Ureter (tissue), 1 donor: ENCODE data around the gene ST6GALNAC5. TPM values are rescaled to one million over a fixed set of nuclear protein-coding genes. Genes with fewer than 3 reads are reported as not detected.
"Not testable (repeated sequence)": the region's sequence is repeated elsewhere in the genome, so short reads cannot be mapped to it uniquely, and the experiment has no call there.

ENCODE experiments used
- DNase-seq: peaks from one replicate; pipeline ENCODE4 v3.0.0-alpha.2; 2020; ENCODE audit warnings: low spot score
- total RNA-seq: library from RNA; stranded (reverse); gene quantifications from one replicate; pipeline ENCODE4 v1.2.4, GENCODE V29; 2023
- donor health status: DM: yes; HTN: yes; CAD: no.

ST6GALNAC5 gene
- total RNA-seq, 1 donor from 2014 or later: 1.1 TPM

- no peak for DNase-seq
Observed at GRCh38 chr1:76866566-76866965, 714 bp upstream of the ST6GALNAC5 start.

GRCh38 chr1:76868154-76868882 is 1.0 kb downstream of the ST6GALNAC5 start:
- DNase-seq: no peak

- DNase-seq: no peak
Observed at GRCh38 chr1:76868916-76869315, 1.6 kb downstream of the ST6GALNAC5 start.

GRCh38 chr1:76870037-76870436 is 2.8 kb downstream of the ST6GALNAC5 start:
- no peak for DNase-seq

- DNase-seq: no peak
Observed at GRCh38 chr1:76871355-76871974, 4.2 kb downstream of the ST6GALNAC5 start.

- DNase-seq: no peak
Observed at GRCh38 chr1:76872944-76873343, 5.7 kb downstream of the ST6GALNAC5 start.

- DNase-seq: no peak
Observed at GRCh38 chr1:76876655-76877395, 9.5 kb downstream of the ST6GALNAC5 start.

GRCh38 chr1:76879014-76879413 is 11.7 kb downstream of the ST6GALNAC5 start:
- not testable (repeated sequence) for DNase-seq

- DNase-seq: no peak
Observed at GRCh38 chr1:76881762-76882161, 14.5 kb downstream of the ST6GALNAC5 start.

- no peak for DNase-seq
Observed at GRCh38 chr1:76891931-76892622, 24.8 kb downstream of the ST6GALNAC5 start.

- no peak for DNase-seq
Observed at GRCh38 chr1:76892675-76893074, 25.4 kb downstream of the ST6GALNAC5 start.

- no peak for DNase-seq
Observed at GRCh38 chr1:76901158-76901767, 34.0 kb downstream of the ST6GALNAC5 start.

GRCh38 chr1:76905876-76906595 is 38.8 kb downstream of the ST6GALNAC5 start:
- DNase-seq: no peak

- DNase-seq: no peak
Observed at GRCh38 chr1:76909311-76909710, 42.0 kb downstream of the ST6GALNAC5 start.

GRCh38 chr1:76919085-76919484 is 51.8 kb downstream of the ST6GALNAC5 start:
- no peak for DNase-seq

GRCh38 chr1:76921590-76921989 is 54.3 kb downstream of the ST6GALNAC5 start:
- DNase-seq: no peak

- DNase-seq: no peak
Observed at GRCh38 chr1:76925825-76926224, 58.5 kb downstream of the ST6GALNAC5 start.

GRCh38 chr1:76928522-76928921 is 61.2 kb downstream of the ST6GALNAC5 start:
- no peak for DNase-seq

GRCh38 chr1:76929136-76929535 is 61.9 kb downstream of the ST6GALNAC5 start:
- DNase-seq: no peak

GRCh38 chr1:76933847-76934815 is 66.9 kb downstream of the ST6GALNAC5 start:
- no peak for DNase-seq
